K562 (cell line): ENCODE measurements around the gene PNP. TPM values are rescaled to one million over a fixed set of nuclear protein-coding genes. Genes with fewer than 3 reads are reported as not detected.

ENCODE experiments used
- ATF3 ChIP-seq, 2 experiments: fragments of 450-650 bp in 1 of 2; sonication (generic) in 1 of 2; formaldehyde crosslinking in 1 of 2; IDR thresholded peaks in 1 of 2; conservative IDR thresholded peaks in 1 of 2; 2 replicates each; pipeline versions ENCODE4 v1.6.1 to v1.8.1; 2016 to 2023; ENCODE audit warnings: mild to moderate bottlenecking in 2 of 2, moderate library complexity in 2 of 2, inconsistent platforms in 1 of 2, missing genetic modification reagents in 1 of 2
- FOSL1 ChIP-seq: fragments of 200-800 bp; sonication (Bioruptor generic); conservative IDR thresholded peaks from 2 replicates; pipeline ENCODE4 v1.6.1; 2016; ENCODE audit warnings: missing genetic modification characterization, missing compliant biosample characterization
- FOXK1 ChIP-seq: sonication (generic); formaldehyde crosslinking; IDR thresholded peaks from 2 replicates; pipeline ENCODE4 v1.8.0; 2022; ENCODE audit warnings: missing genetic modification reagents, mild to moderate bottlenecking, borderline replicate concordance
- FOXK2 ChIP-seq, 2 experiments: fragments of 450-650 bp; IDR thresholded peaks in 1 of 2; conservative IDR thresholded peaks in 1 of 2; 2 replicates each; pipeline ENCODE4 v1.6.1; 2016; ENCODE audit warnings: low read depth in 2 of 2, mild to moderate bottlenecking in 1 of 2
- MAFK ChIP-seq: IDR thresholded peaks from 2 replicates; pipeline ENCODE4 v1.6.1; 2011; ENCODE audit warnings: low read length, improper control_type of control experiment
- MEIS2 ChIP-seq: fragments of 450-650 bp; IDR thresholded peaks from 2 replicates; pipeline ENCODE4 v1.6.1; 2014; ENCODE audit warnings: mild to moderate bottlenecking; ENCODE audit not compliant: partially characterized antibody
- MNT ChIP-seq, 2 experiments: fragments of 450-650 bp; conservative IDR thresholded peaks; 2 replicates each; pipeline ENCODE4 v1.6.1; 2017; ENCODE audit warnings: mild to moderate bottlenecking in 2 of 2, moderate library complexity in 2 of 2
- MTA2 ChIP-seq: fragments of 450-650 bp; IDR thresholded peaks from 2 replicates; pipeline ENCODE4 v1.6.1; 2016; ENCODE audit warnings: low read depth
- NEUROD1 ChIP-seq: fragments of 150-350 bp; IDR thresholded peaks from 2 replicates; pipeline ENCODE4 v1.6.1; 2014; ENCODE audit warnings: borderline replicate concordance, low read length, low read depth; ENCODE audit not compliant: partially characterized antibody
- NFIC ChIP-seq: fragments of 450-650 bp; IDR thresholded peaks from 2 replicates; pipeline ENCODE4 v1.6.1; 2017; ENCODE audit warnings: mild to moderate bottlenecking, inconsistent platforms
- PRDM10 ChIP-seq: fragments of 450-650 bp; IDR thresholded peaks from 2 replicates; pipeline ENCODE4 v1.6.1; 2018; ENCODE audit not compliant: partially characterized antibody
- RCOR1 ChIP-seq, 2 experiments: IDR thresholded peaks; 2 replicates each; pipeline ENCODE4 v1.6.1; 2012; ENCODE audit warnings: low read depth in 2 of 2, low read length in 2 of 2, borderline replicate concordance in 1 of 2, improper control_type of control experiment in 1 of 2
- SIRT6 ChIP-seq: IDR thresholded peaks from one replicate; pipeline ENCODE4 v1.6.1; 2012; ENCODE audit warnings: low read depth, mild to moderate bottlenecking, control low read depth, inconsistent platforms, low read length, moderate library complexity
- SMARCE1 ChIP-seq: fragments of 450-650 bp; IDR thresholded peaks from 2 replicates; pipeline ENCODE4 v1.7.1; 2016; ENCODE audit warnings: mild to moderate bottlenecking
- TOE1 ChIP-seq, 2 experiments: fragments of 450-650 bp in 1 of 2; sonication (generic) in 1 of 2; formaldehyde crosslinking in 1 of 2; IDR thresholded peaks; 2 replicates each; pipeline versions ENCODE4 v1.7.1 to v1.8.0; 2016 to 2022; ENCODE audit warnings: borderline replicate concordance in 2 of 2, mild to moderate bottlenecking in 2 of 2, antibody characterized with exemption in 1 of 2, inconsistent platforms in 1 of 2, low read depth in 1 of 2, missing genetic modification reagents in 1 of 2, moderate library complexity in 1 of 2
- XRCC3 ChIP-seq: fragments of 450-650 bp; IDR thresholded peaks from 2 replicates; pipeline ENCODE4 v1.6.1; 2017; ENCODE audit warnings: mild to moderate bottlenecking, moderate library complexity
- ZC3H8 ChIP-seq: fragments of 450-650 bp; IDR thresholded peaks from 2 replicates; pipeline ENCODE4 v1.6.1; 2017
- ZNF354B ChIP-seq: fragments of 250-450 bp; sonication (Bioruptor Pico); IDR thresholded peaks from 2 replicates; pipeline ENCODE4 v1.4.0; 2020
- ZNF583 ChIP-seq: fragments of 250-450 bp; sonication (Bioruptor Pico); IDR thresholded peaks from 2 replicates; pipeline ENCODE4 v1.4.0; 2020
- ZNF830 ChIP-seq: fragments of 250-450 bp; sonication (Bioruptor Pico); IDR thresholded peaks from 2 replicates; pipeline ENCODE4 v1.5.0; 2021; ENCODE audit warnings: mild to moderate bottlenecking
- polyA plus RNA-seq, 8 experiments: library from polyadenylated mRNA; depleted of rRNA in 4 of 8; stranded (reverse) in 5 of 8; unstranded in 3 of 8; fragments of >200 nt; fragmentation: Nextera tagmentation in 2 of 8; fragmentation: Illumina TruSeq in 1 of 8; extraction: Ambion mirVana in 2 of 8; extraction: Trizol in 1 of 8; gene quantifications; 2 replicates each; pipeline versions ENCODE4 v1.2.1 to v1.2.3, GENCODE V29; 2011 to 2014; ENCODE audit warnings: inconsistent platforms in 1 of 8, missing spikeins in 1 of 8
- total RNA-seq, 7 experiments: library from RNA; depleted of rRNA in 6 of 7; stranded (reverse); fragments of >200 nt in 6 of 7; fragmentation: Illumina TruSeq in 2 of 7; extraction: Trizol in 2 of 7; gene quantifications; 2 replicates each; pipeline versions ENCODE4 v1.2.1 to v1.2.3, GENCODE V29; 2011 to 2021; ENCODE audit warnings: low replicate concordance in 1 of 7
- TF ChIP-seq, protein P1 (sequence below): IDR thresholded peaks from 2 replicates; pipeline ENCODE4 v1.6.1; 2012; ENCODE audit warnings: low read depth, low read length, improper control_type of control experiment, borderline replicate concordance

The PNP gene
- total and polyA plus RNA-seq, 9 of the 15 experiments (the other 6 are each of a cell fraction or from before 2014, with no cell fraction given) = 92.5 to 288 (median 137) TPM

- no peak for TF ChIP-seq MNT (conservative IDR thresholded peaks at IDR 0.05)
- TF ChIP-seq ZNF583 (CRISPR knock-in tag) = no peak
- TF ChIP-seq FOXK2 (conservative IDR thresholded peaks at IDR 0.05 in 1 of 2, IDR thresholded peaks at IDR 0.05 in 1 of 2; ENCODE audit: low read depth in 2 of 2) = 0 out of 4 replicates have a peak, but pooled peaks of 1 of the 2 experiments have one; percentile 24
- no peak for TF ChIP-seq PRDM10
- TF ChIP-seq FOSL1 = peak; percentile 71
- no peak for TF ChIP-seq SIRT6
- TF ChIP-seq ZNF830 (CRISPR knock-in tag) = no peak
- no peak for TF ChIP-seq FOXK1
- TF ChIP-seq SMARCE1 = peak; percentile 88
- TF ChIP-seq TOE1 (IDR thresholded peaks at IDR 0.05; ENCODE audit: borderline replicate concordance) = no peak
- TF ChIP-seq TOE1 (CRISPR knock-in tag; IDR thresholded peaks at IDR 0.05; ENCODE audit: borderline replicate concordance, low read depth) = no peak
- peak; percentile 58 for TF ChIP-seq ATF3 (IDR thresholded peaks at IDR 0.05)
- no peak for TF ChIP-seq ATF3 (CRISPR knock-in tag; conservative IDR thresholded peaks at IDR 0.05)
- TF ChIP-seq MEIS2 = peak; percentile 35
- TF ChIP-seq ZC3H8 = no peak
- TF ChIP-seq NFIC = peak; percentile 28; the same call in 1 of the 2 replicates
- TF ChIP-seq ZNF354B (CRISPR knock-in tag) = no peak
- TF ChIP-seq MTA2 = peak; percentile 67
- TF ChIP-seq, protein P1, sequence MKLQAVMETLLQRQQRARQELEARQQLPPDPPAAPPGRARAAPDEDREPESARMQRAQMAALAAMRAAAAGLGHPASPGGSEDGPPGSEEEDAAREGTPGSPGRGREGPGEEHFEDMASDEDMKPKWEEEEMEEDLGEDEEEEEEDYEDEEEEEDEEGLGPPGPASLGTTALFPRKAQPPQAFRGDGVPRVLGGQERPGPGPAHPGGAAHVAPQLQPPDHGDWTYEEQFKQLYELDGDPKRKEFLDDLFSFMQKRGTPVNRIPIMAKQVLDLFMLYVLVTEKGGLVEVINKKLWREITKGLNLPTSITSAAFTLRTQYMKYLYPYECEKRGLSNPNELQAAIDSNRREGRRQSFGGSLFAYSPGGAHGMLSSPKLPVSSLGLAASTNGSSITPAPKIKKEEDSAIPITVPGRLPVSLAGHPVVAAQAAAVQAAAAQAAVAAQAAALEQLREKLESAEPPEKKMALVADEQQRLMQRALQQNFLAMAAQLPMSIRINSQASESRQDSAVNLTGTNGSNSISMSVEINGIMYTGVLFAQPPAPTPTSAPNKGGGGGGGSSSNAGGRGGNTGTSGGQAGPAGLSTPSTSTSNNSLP = peak; percentile 33; the same call in 1 of the 2 replicates
- TF ChIP-seq XRCC3 = no peak
- peak; percentile 40; the same call in 1 of the 2 replicates for TF ChIP-seq MAFK
- TF ChIP-seq NEUROD1 = no peak
- peak in 1 of 2 experiments; percentile 54; a peak in 1 of 4 replicates for TF ChIP-seq RCOR1 (IDR thresholded peaks at IDR 0.05; ENCODE audit: borderline replicate concordance in 1 of 2, low read depth in 2 of 2, low read length in 2 of 2)
Observed at GRCh38 chr14:20482382-20482781, 13.2 kb downstream of the PNP start (continued).
